Osteocyte (in vitro differentiated cells): ENCODE data around the gene PLCG2. TPM values are rescaled to one million over a fixed set of nuclear protein-coding genes. Genes with fewer than 3 reads are reported as not detected.
"Not testable (repeated sequence)": the region's sequence is repeated elsewhere in the genome, so short reads cannot be mapped to it uniquely, and the experiment has no call there.

Experiments
- DNase-seq: peaks from one replicate; pipeline ENCODE4 v3.0.0; 2021; ENCODE audit warnings: mixed read lengths; ENCODE audit not compliant: unreplicated experiment; ENCODE audit errors: extremely low spot score
- H3K27ac Mint-ChIP-seq: one replicate; pipeline ENCODE4 v1.8.0; 2021; ENCODE audit warnings: mild to moderate bottlenecking, mixed read lengths; ENCODE audit not compliant: unreplicated experiment
- H3K27me3 Mint-ChIP-seq: one replicate; pipeline ENCODE4 v1.8.0; 2021; ENCODE audit warnings: mixed read lengths; ENCODE audit not compliant: unreplicated experiment
- H3K36me3 Mint-ChIP-seq: one replicate; pipeline ENCODE4 v1.8.0; 2021; ENCODE audit warnings: mixed read lengths; ENCODE audit not compliant: unreplicated experiment
- H3K4me1 Mint-ChIP-seq: one replicate; pipeline ENCODE4 v1.8.0; 2021; ENCODE audit warnings: mixed read lengths; ENCODE audit not compliant: unreplicated experiment
- H3K4me3 Mint-ChIP-seq: one replicate; pipeline ENCODE4 v1.8.0; 2021; ENCODE audit warnings: mild to moderate bottlenecking, moderate library complexity, mixed read lengths; ENCODE audit not compliant: unreplicated experiment
- H3K9me3 Mint-ChIP-seq: one replicate; pipeline ENCODE4 v1.8.0; 2021; ENCODE audit warnings: mixed read lengths; ENCODE audit not compliant: unreplicated experiment
- CTCF ChIP-seq: fragments of 200-600 bp; sonication (generic); IDR thresholded peaks from 2 replicates; pipeline ENCODE4 v1.5.0; 2021; ENCODE audit warnings: antibody characterized with exemption, mild to moderate bottlenecking, moderate library complexity
- total RNA-seq: library from RNA; stranded (reverse); gene quantifications from 2 replicates; pipeline ENCODE4 v1.2.1, GENCODE V29; 2021

Gene PLCG2
- total RNA-seq, 1 donor from 2014 or later = not detected

DNA sequence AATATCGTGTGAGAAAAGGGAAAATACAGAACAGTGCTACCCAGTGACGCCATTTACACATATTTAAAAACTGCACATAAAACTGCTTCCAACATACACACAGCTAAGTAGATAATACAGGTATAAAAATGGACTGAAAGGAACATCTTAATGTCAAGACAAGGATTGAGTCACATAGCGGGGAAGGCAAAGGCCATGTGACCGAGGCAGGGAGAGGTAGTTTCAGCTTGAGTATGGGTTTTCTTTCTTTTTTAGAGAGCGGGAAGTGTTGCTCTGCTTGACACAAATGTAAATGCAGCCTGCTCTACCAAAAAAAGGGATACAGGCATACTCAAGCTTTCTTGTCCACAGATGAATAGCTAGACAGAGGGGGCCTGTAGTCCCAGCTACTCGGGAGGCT, 185.7 kb downstream of the PLCG2 start:
- Mint-ChIP-seq H3K36me3 (no peaks in the 10 kb centered on the region), H3K27ac (no peak overlapping the region), H3K27me3 (peaks cover 3% of the 10 kb centered on the region), H3K4me3 (no peak overlapping the region), H3K9me3 (no peaks in the 10 kb centered on the region), H3K4me1 (no peaks in the 10 kb centered on the region)
- no peak for TF ChIP-seq CTCF
- DNase-seq = no peak

- Mint-ChIP-seq H3K4me1 (no peaks in the 10 kb centered on the region), H3K27me3 (peaks cover 3% of the 10 kb centered on the region), H3K27ac (no peak overlapping the region), H3K36me3 (no peaks in the 10 kb centered on the region), H3K9me3 (peaks cover 11% of the 10 kb centered on the region), H3K4me3 (no peak overlapping the region)
- no peak for TF ChIP-seq CTCF
- DNase-seq = no peak
These were observed 188.3 kb downstream of the PLCG2 start for GRCh38 chr16:81967358-81967757.

GRCh38 chr16:81971853-81972252, 192.8 kb downstream of the PLCG2 start:
- no peak overlapping the region for H3K4me3 Mint-ChIP-seq
- peaks cover 3% of the 10 kb centered on the region for H3K27me3 Mint-ChIP-seq
- no peak for TF ChIP-seq CTCF
- H3K9me3 Mint-ChIP-seq = peaks cover 21% of the 10 kb centered on the region
- no peaks in the 10 kb centered on the region for H3K4me1 Mint-ChIP-seq
- no peak overlapping the region for H3K27ac Mint-ChIP-seq
- no peaks in the 10 kb centered on the region for H3K36me3 Mint-ChIP-seq
- DNase-seq = no peak

GRCh38 chr16:81973737-81974136, 194.6 kb downstream of the PLCG2 start:
- TF ChIP-seq CTCF = no peak
- H3K9me3 Mint-ChIP-seq = peaks cover 24% of the 10 kb centered on the region
- H3K27me3 Mint-ChIP-seq = peaks cover 3% of the 10 kb centered on the region
- no peaks in the 10 kb centered on the region for H3K36me3 Mint-ChIP-seq
- H3K27ac Mint-ChIP-seq = no peak overlapping the region
- no peaks in the 10 kb centered on the region for H3K4me1 Mint-ChIP-seq
- no peak for DNase-seq
- H3K4me3 Mint-ChIP-seq = no peak overlapping the region

GRCh38 chr16:81975637-81976036, 196.5 kb downstream of the PLCG2 start:
- H3K27me3 Mint-ChIP-seq = no peaks in the 10 kb centered on the region
- no peak overlapping the region for H3K27ac Mint-ChIP-seq
- H3K4me1 Mint-ChIP-seq = no peaks in the 10 kb centered on the region
- TF ChIP-seq CTCF = no peak
- H3K9me3 Mint-ChIP-seq = peaks cover 22% of the 10 kb centered on the region
- no peak overlapping the region for H3K4me3 Mint-ChIP-seq
- H3K36me3 Mint-ChIP-seq = no peaks in the 10 kb centered on the region
- no peak for DNase-seq

DNA sequence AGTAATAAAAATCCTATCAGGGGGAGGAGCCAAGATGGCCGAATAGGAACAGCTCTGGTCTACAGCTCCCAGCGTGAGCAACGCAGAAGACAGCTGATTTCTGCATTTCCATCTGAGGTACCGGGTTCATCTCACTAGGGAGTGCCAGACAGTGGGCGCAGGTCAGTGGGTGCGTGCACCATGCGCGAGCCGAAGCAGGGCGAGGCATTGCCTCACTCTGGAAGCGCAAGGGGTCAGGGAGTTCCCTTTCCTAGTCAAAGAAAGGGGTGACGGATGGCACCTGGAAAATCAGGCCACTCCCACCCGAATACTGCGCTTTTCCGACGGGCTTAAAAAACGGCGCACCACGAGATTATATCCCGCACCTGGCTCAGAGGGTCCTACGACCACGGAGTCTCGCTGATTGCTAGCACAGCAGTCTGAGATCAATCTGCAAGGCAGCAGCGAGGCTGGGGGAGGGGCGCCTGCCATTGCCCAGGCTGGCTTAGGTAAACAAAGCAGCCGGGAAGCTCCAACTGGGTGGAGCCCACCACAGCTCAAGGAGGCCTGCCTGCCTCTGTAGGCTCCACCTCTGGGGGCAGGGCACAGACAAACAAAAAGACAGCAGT, 198.3 kb downstream of the PLCG2 start:
- not testable (repeated sequence) for H3K36me3 Mint-ChIP-seq, DNase-seq, H3K27ac Mint-ChIP-seq, H3K4me3 Mint-ChIP-seq, H3K27me3 Mint-ChIP-seq, H3K4me1 Mint-ChIP-seq
- H3K9me3 Mint-ChIP-seq = peaks cover 14% of the 10 kb centered on the region
